Heart right ventricle (tissue), 16 donors: ENCODE data around the gene PLPP4. TPM values are rescaled to one million over a fixed set of nuclear protein-coding genes. Genes with fewer than 3 reads are reported as not detected.
A peak's percentile ranks its signal among the peaks of the same experiment; 100 is the strongest.

Source experiments
- ATAC-seq, 8 donors: fragments of 200-7000 bp; cut with Tn5 transposase; one replicate each; pipeline ENCODE4 v1.9.1; 2020; ENCODE audit warnings: mild to moderate bottlenecking in 8 of 8, moderate library complexity in 8 of 8, moderate number of reproducible peaks in 1 of 8
- DNase-seq, 2 donors: peaks; one replicate each; pipeline ENCODE4 v3.0.0-alpha.2; 2020
- H3K27ac ChIP-seq, 10 donors: fragments of 200-600 bp; sonication (generic) in 2 of 10; one replicate each; pipeline versions ENCODE4 v1.5.0 to v1.8.0; 2020 to 2022; ENCODE audit warnings: mild to moderate bottlenecking in 3 of 10
- H3K27me3 ChIP-seq, 7 donors: fragments of 200-600 bp; one replicate each; pipeline ENCODE4 v1.8.0; 2021 to 2022; ENCODE audit warnings: mild to moderate bottlenecking in 2 of 7
- H3K36me3 ChIP-seq, 9 donors: fragments of 200-600 bp; sonication (generic) in 1 of 9; one replicate each; pipeline versions ENCODE4 v1.5.0 to v1.8.0; 2020 to 2022; ENCODE audit warnings: mild to moderate bottlenecking in 2 of 9
- H3K4me1 ChIP-seq, 9 donors: fragments of 200-600 bp; sonication (generic) in 1 of 9; one replicate each; pipeline versions ENCODE4 v1.5.0 to v1.8.0; 2020 to 2022; ENCODE audit warnings: mild to moderate bottlenecking in 4 of 9
- H3K4me3 ChIP-seq, 10 donors: fragments of 200-600 bp; sonication (generic) in 2 of 10; one replicate each; pipeline versions ENCODE4 v1.5.0 to v1.8.0; 2020 to 2022; ENCODE audit warnings: mild to moderate bottlenecking in 7 of 10, moderate library complexity in 2 of 10
- H3K9me3 ChIP-seq, 11 donors: fragments of 200-600 bp in 10 of 11; sonication (generic) in 2 of 11; one replicate each; pipeline versions ENCODE4 v1.5.0 to v1.8.0; 2013 to 2022; ENCODE audit warnings: mild to moderate bottlenecking in 2 of 11, control low read depth in 1 of 11, moderate library complexity in 1 of 11
- WGBS, 2 donors: extraction: QIAGEN DNeasy Blood & Tissue Kit; methylation state at CpG; one replicate each; pipeline ENCODE4 v1.1.7; 2013; ENCODE audit warnings: inconsistent platforms in 1 of 2; 5-methylcytosine and 5-hydroxymethylcytosine counted together
- intact Hi-C, 10 donors: fragments of 100-400 bp; cut with DNase I; formaldehyde crosslinking; loops; one replicate each; pipeline versions ENCODE4 v1.11.1 to v1.14.2; 2022
- polyA plus RNA-seq, 2 donors: library from polyadenylated mRNA; stranded (reverse); fragments of 200-250 nt; gene quantifications; one replicate each; pipeline ENCODE4 v1.2.3, GENCODE V29; 2013
- total RNA-seq, 10 donors: library from RNA; stranded (reverse); fragmentation: NEBNext Ultra II Directional in 3 of 10; extraction: Animal tissue kit (Norgen Biotek cat#: 25700) in 3 of 10; gene quantifications; one replicate each; pipeline versions ENCODE4 v1.2.1 to v1.2.4, GENCODE V29; 2021 to 2023
- TF ChIP-seq, protein P1 (sequence below), 9 donors: fragments of 200-600 bp; sonication (generic) in 2 of 9; IDR thresholded peaks; one replicate each; pipeline versions ENCODE4 v1.5.0 to v1.8.0; 2021 to 2022; ENCODE audit warnings: antibody characterized with exemption in 9 of 9, mild to moderate bottlenecking in 5 of 9, moderate library complexity in 1 of 9
- donor health status: Arrhythmogenic right ventricular cardiomyopathy.
- donor health status: ischemic (EF 13 %, LVEDD 7.1; RV severe dilation, severe dysfunction).
- donor health status: healthy with polysubstance abuse.
- donor health status: DM: no; HTN: yes; CAD: no.
- donor health status: DM: no; HTN: no; CAD: no.
- donor health status: ischemic (EF 25% LVEDD 6.9; RV normal size, moderate dysfunction).
- donor health status: ischemic (EF 25% LVEDD 5.7; RV mildly dilated, moderate dysfunction).
- donor health status: healthy.
- donor health status: DM: yes; HTN: yes; CAD: no.
- donor health status: Ischemic cardiomyopathy.
- donor health status: ischemic (EF 35%, LVEDD 5.7; RV mildly dilated, moderate dysfunction).
- donor health status: nonischemic (EF 11% LVEDD 7.7; RV severe dilation, severe dysfunction).
- donor health status: DM: yes; HTN: yes; CAD: no.
- donor health status: PGD.
- donor health status: ischemic (EF 29% LVEDD 5.4; RV normal size, mild dysfunction).
- donor health status: nonischemic (EF 23%, LVEDD 6.1; RV moderate dilation, normal function).

PLPP4 gene
- total and polyA plus RNA-seq, 12 donors: not detected

- Histone ChIP-seq H3K27me3 (peaks cover 5 to 80% (median 64%) of the 10 kb centered on the region in 7 donors), H3K4me1 (peaks cover 3 to 15% (median 11%) of the 10 kb centered on the region in 9 donors), H3K4me3 (no peak overlapping the region), H3K27ac (no peak overlapping the region), H3K36me3 (no peaks in the 10 kb centered on the region), H3K9me3 (no peaks in the 10 kb centered on the region)
- 54 to 57% methylated on average over 4 of the region's 4 CpGs for WGBS, 2 donors
- no peak for DNase-seq
- TF ChIP-seq, protein P1, sequence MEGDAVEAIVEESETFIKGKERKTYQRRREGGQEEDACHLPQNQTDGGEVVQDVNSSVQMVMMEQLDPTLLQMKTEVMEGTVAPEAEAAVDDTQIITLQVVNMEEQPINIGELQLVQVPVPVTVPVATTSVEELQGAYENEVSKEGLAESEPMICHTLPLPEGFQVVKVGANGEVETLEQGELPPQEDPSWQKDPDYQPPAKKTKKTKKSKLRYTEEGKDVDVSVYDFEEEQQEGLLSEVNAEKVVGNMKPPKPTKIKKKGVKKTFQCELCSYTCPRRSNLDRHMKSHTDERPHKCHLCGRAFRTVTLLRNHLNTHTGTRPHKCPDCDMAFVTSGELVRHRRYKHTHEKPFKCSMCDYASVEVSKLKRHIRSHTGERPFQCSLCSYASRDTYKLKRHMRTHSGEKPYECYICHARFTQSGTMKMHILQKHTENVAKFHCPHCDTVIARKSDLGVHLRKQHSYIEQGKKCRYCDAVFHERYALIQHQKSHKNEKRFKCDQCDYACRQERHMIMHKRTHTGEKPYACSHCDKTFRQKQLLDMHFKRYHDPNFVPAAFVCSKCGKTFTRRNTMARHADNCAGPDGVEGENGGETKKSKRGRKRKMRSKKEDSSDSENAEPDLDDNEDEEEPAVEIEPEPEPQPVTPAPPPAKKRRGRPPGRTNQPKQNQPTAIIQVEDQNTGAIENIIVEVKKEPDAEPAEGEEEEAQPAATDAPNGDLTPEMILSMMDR (IDR thresholded peaks at IDR 0.05): no peak
- intact Hi-C loops: no loop called here
- ATAC-seq: no peak
Observed at GRCh38 chr10:120458432-120458831, 1.4 kb downstream of the PLPP4 start.

- WGBS, 2 donors: 26 to 27% methylated on average over 5 of the region's 5 CpGs
- Histone ChIP-seq H3K27me3 (peaks cover 5 to 83% (median 66%) of the 10 kb centered on the region in 7 donors), H3K36me3 (no peaks in the 10 kb centered on the region), H3K9me3 (no peaks in the 10 kb centered on the region), H3K4me1 (peaks cover 3 to 15% (median 11%) of the 10 kb centered on the region in 9 donors), H3K27ac (no peak overlapping the region), H3K4me3 (no peak overlapping the region)
- ATAC-seq (no peak), DNase-seq (no peak)
- TF ChIP-seq, protein P1 (IDR thresholded peaks at IDR 0.05): no peak
- intact Hi-C loops: no loop called here
Observed at GRCh38 chr10:120459185-120459584, 2.2 kb downstream of the PLPP4 start.

GRCh38 chr10:120460186-120460585 lies 3.2 kb downstream of the PLPP4 start:
- Histone ChIP-seq H3K9me3 (no peaks in the 10 kb centered on the region), H3K4me3 (no peak overlapping the region), H3K36me3 (no peaks in the 10 kb centered on the region), H3K27me3 (peaks cover 5 to 83% (median 65%) of the 10 kb centered on the region in 7 donors), H3K4me1 (peaks cover 3 to 15% (median 11%) of the 10 kb centered on the region in 9 donors), H3K27ac (no peak overlapping the region)
- no peak for ATAC-seq
- intact Hi-C loops: no loop called here
- WGBS, 2 donors: 46 to 90% methylated on average over 1 of the region's 1 CpG
- no peak for DNase-seq
- TF ChIP-seq, protein P1 (IDR thresholded peaks at IDR 0.05): no peak

DNA sequence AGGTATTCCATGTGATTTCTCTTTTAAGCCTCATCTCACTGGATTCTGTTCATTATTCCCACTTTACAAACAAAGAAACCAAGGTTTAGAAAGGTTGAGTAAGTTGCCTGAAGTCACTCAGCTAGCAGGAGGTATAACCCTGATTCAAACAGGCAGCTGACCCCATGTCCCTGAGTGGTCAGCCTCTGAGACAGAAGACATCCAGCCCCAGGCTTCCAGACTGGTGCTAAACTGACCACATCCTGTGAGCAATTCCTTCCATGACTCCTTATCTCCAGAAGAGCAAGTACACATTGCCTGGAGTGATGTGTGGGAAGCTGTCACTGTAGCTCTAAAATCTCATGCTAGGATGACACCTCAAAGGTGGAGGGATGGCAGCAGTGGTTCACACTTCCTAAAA lies 3.7 kb downstream of the PLPP4 start:
- peaks cover 5 to 80% (median 59%) of the 10 kb centered on the region in 7 donors for H3K27me3 ChIP-seq
- no peak overlapping the region for H3K4me3 ChIP-seq
- intact Hi-C loops: no loop called here
- no peak overlapping the region for H3K27ac ChIP-seq
- H3K36me3 ChIP-seq: no peaks in the 10 kb centered on the region
- H3K4me1 ChIP-seq: peaks cover 3 to 15% (median 11%) of the 10 kb centered on the region in 9 donors
- TF ChIP-seq, protein P1 (IDR thresholded peaks at IDR 0.05): no peak
- no peaks in the 10 kb centered on the region for H3K9me3 ChIP-seq
- ATAC-seq (peak in 1 of 8 donors; percentile 44), DNase-seq (no peak)
